ENCODE data around the gene CLCN5. TPM values are rescaled to one million over a fixed set of nuclear protein-coding genes. Genes with fewer than 3 reads are reported as not detected.

CLCN5 gene
- total RNA-seq, 5 donors from 2014 or later (not counting 1 experiment from before 2014, with no cell fraction given): 1.4 to 2.3 (median 2.2) TPM

GRCh38 chrX:50067435-50068284, 145.3 kb downstream of the CLCN5 start:
- Histone ChIP-seq H3K27me3 (replicated peaks in 1 of 2; ENCODE audit: control insufficient read depth in 2 of 2, extremely low read depth in 1 of 2, insufficient read depth in 2 of 2, low read length in 1 of 2) (no peaks in the 10 kb centered on the region), H3K4me3 (ENCODE audit: control insufficient read depth in 1 of 2, extremely low read depth in 1 of 2, low read length in 1 of 2) (no peak overlapping the region), H3K27ac (ENCODE audit: low read length) (no peak overlapping the region), H3K4me1 (ENCODE audit: control insufficient read depth in 1 of 2, extremely low read depth in 1 of 2, insufficient read depth in 2 of 2, low read length in 2 of 2) (no peaks in the 10 kb centered on the region), H3K36me3 (ENCODE audit: control insufficient read depth in 2 of 2, extremely low read depth in 1 of 2, insufficient read depth in 1 of 2, low read length in 1 of 2) (no peaks in the 10 kb centered on the region), H3K9me3 (no peaks in the 10 kb centered on the region)
- ChIA-PET CTCF (interaction anchor here in 1 of 2 donors (0.6 kb wide), 1 partner anchor 300 kb away, joined by 5 read pairs; no protein-coding TSS in a partner anchor), POLR2A (no interaction called here)
- no peaks in the 10 kb centered on the region for H3K27me3 Mint-ChIP-seq
- 100% methylated on average over 1 of the region's 9 CpGs for WGBS (ENCODE audit: insufficient coverage)
- no peak overlapping the region for H3K4me3 Mint-ChIP-seq
- DNase-seq (no peak), ATAC-seq (replicated peaks in 1 of 4) (no peak)
- H3K4me1 Mint-ChIP-seq: no peaks in the 10 kb centered on the region
- H3K36me3 Mint-ChIP-seq: peaks cover 2% of the 10 kb centered on the region
- no peaks in the 10 kb centered on the region for H3K9me3 Mint-ChIP-seq
- no peak overlapping the region for H3K27ac Mint-ChIP-seq

- H3K9me3 ChIP-seq: no peaks in the 10 kb centered on the region
- WGBS (ENCODE audit: insufficient coverage): no CpG with 5 or more reads among the region's 2 CpGs
- H3K36me3 ChIP-seq (ENCODE audit: control insufficient read depth in 2 of 2, extremely low read depth in 1 of 2, insufficient read depth in 1 of 2, low read length in 1 of 2): no peaks in the 10 kb centered on the region
- peaks cover 2% of the 10 kb centered on the region for H3K36me3 Mint-ChIP-seq
- H3K4me3 Mint-ChIP-seq: no peak overlapping the region
- no peaks in the 10 kb centered on the region for H3K9me3 Mint-ChIP-seq
- DNase-seq (no peak), ATAC-seq (replicated peaks in 1 of 4) (no peak)
- POLR2A ChIA-PET: no interaction called here
- no peaks in the 10 kb centered on the region for H3K27me3 Mint-ChIP-seq
- no peak overlapping the region for H3K4me3 ChIP-seq (ENCODE audit: control insufficient read depth in 1 of 2, extremely low read depth in 1 of 2, low read length in 1 of 2)
- no peak overlapping the region for H3K27ac ChIP-seq (ENCODE audit: low read length)
- H3K27me3 ChIP-seq (replicated peaks in 1 of 2; ENCODE audit: control insufficient read depth in 2 of 2, extremely low read depth in 1 of 2, insufficient read depth in 2 of 2, low read length in 1 of 2): no peaks in the 10 kb centered on the region
- CTCF ChIA-PET: interaction anchor here in 1 of 2 donors (0.6 kb wide), 1 partner anchor 300 kb away, joined by 5 read pairs; no protein-coding TSS in a partner anchor
- no peaks in the 10 kb centered on the region for H3K4me1 Mint-ChIP-seq
- no peak overlapping the region for H3K27ac Mint-ChIP-seq
- H3K4me1 ChIP-seq (ENCODE audit: control insufficient read depth in 1 of 2, extremely low read depth in 1 of 2, insufficient read depth in 2 of 2, low read length in 2 of 2): no peaks in the 10 kb centered on the region
Measured at GRCh38 chrX:50068285-50068563, 145.8 kb downstream of the CLCN5 start.

- no peaks in the 10 kb centered on the region for H3K4me1 Mint-ChIP-seq
- ChIA-PET CTCF (no interaction called here), POLR2A (no interaction called here)
- no peaks in the 10 kb centered on the region for H3K4me1 ChIP-seq (ENCODE audit: control insufficient read depth in 1 of 2, extremely low read depth in 1 of 2, insufficient read depth in 2 of 2, low read length in 2 of 2)
- no peaks in the 10 kb centered on the region for H3K36me3 ChIP-seq (ENCODE audit: control insufficient read depth in 2 of 2, extremely low read depth in 1 of 2, insufficient read depth in 1 of 2, low read length in 1 of 2)
- H3K36me3 Mint-ChIP-seq: peaks cover 2% of the 10 kb centered on the region
- no peak for DNase-seq
- no peaks in the 10 kb centered on the region for H3K27me3 ChIP-seq (replicated peaks in 1 of 2; ENCODE audit: control insufficient read depth in 2 of 2, extremely low read depth in 1 of 2, insufficient read depth in 2 of 2, low read length in 1 of 2)
- no peaks in the 10 kb centered on the region for H3K9me3 Mint-ChIP-seq
- no peak for ATAC-seq (replicated peaks in 1 of 4)
- H3K27ac ChIP-seq (ENCODE audit: low read length): no peak overlapping the region
- WGBS (ENCODE audit: insufficient coverage): no CpG with 5 or more reads among the region's 2 CpGs
- no peak overlapping the region for H3K4me3 ChIP-seq (ENCODE audit: control insufficient read depth in 1 of 2, extremely low read depth in 1 of 2, low read length in 1 of 2)
- no peak overlapping the region for H3K4me3 Mint-ChIP-seq
- H3K27ac Mint-ChIP-seq: no peak overlapping the region
- H3K9me3 ChIP-seq: no peaks in the 10 kb centered on the region
- no peaks in the 10 kb centered on the region for H3K27me3 Mint-ChIP-seq
Measured at GRCh38 chrX:50068893-50069292, 146.5 kb downstream of the CLCN5 start.

- Histone ChIP-seq H3K36me3 (ENCODE audit: control insufficient read depth in 2 of 2, extremely low read depth in 1 of 2, insufficient read depth in 1 of 2, low read length in 1 of 2) (no peaks in the 10 kb centered on the region), H3K27ac (ENCODE audit: low read length) (no peak overlapping the region), H3K27me3 (replicated peaks in 1 of 2; ENCODE audit: control insufficient read depth in 2 of 2, extremely low read depth in 1 of 2, insufficient read depth in 2 of 2, low read length in 1 of 2) (no peaks in the 10 kb centered on the region), H3K9me3 (no peaks in the 10 kb centered on the region), H3K4me1 (ENCODE audit: control insufficient read depth in 1 of 2, extremely low read depth in 1 of 2, insufficient read depth in 2 of 2, low read length in 2 of 2) (no peaks in the 10 kb centered on the region), H3K4me3 (ENCODE audit: control insufficient read depth in 1 of 2, extremely low read depth in 1 of 2, low read length in 1 of 2) (no peak overlapping the region)
- Mint-ChIP-seq H3K9me3 (no peaks in the 10 kb centered on the region), H3K27me3 (peaks cover 0 to 10% of the 10 kb centered on the region in 2 donors), H3K4me1 (no peaks in the 10 kb centered on the region), H3K27ac (no peak overlapping the region), H3K4me3 (no peak overlapping the region), H3K36me3 (peaks cover 8% of the 10 kb centered on the region)
- 100% methylated on average over 1 of the region's 1 CpG for WGBS (ENCODE audit: insufficient coverage)
- CTCF ChIA-PET: no interaction called here
- DNase-seq (no peak), ATAC-seq (replicated peaks in 1 of 4) (no peak)
- POLR2A ChIA-PET: no interaction called here
Measured at GRCh38 chrX:50071494-50071893, 149.1 kb downstream of the CLCN5 start.

GRCh38 chrX:50072110-50072509, 149.7 kb downstream of the CLCN5 start:
- peaks cover 11% of the 10 kb centered on the region for H3K36me3 Mint-ChIP-seq
- no peaks in the 10 kb centered on the region for H3K9me3 Mint-ChIP-seq
- no peak overlapping the region for H3K27ac Mint-ChIP-seq
- H3K27me3 Mint-ChIP-seq: peaks cover 0 to 10% of the 10 kb centered on the region in 2 donors
- ChIA-PET POLR2A (no interaction called here), CTCF (no interaction called here)
- ATAC-seq (replicated peaks in 1 of 4): no peak
- H3K36me3 ChIP-seq (ENCODE audit: control insufficient read depth in 2 of 2, extremely low read depth in 1 of 2, insufficient read depth in 1 of 2, low read length in 1 of 2): no peaks in the 10 kb centered on the region
- H3K4me3 Mint-ChIP-seq: no peak overlapping the region
- H3K9me3 ChIP-seq: no peaks in the 10 kb centered on the region
- no peaks in the 10 kb centered on the region for H3K4me1 Mint-ChIP-seq
- H3K4me1 ChIP-seq (ENCODE audit: control insufficient read depth in 1 of 2, extremely low read depth in 1 of 2, insufficient read depth in 2 of 2, low read length in 2 of 2): no peaks in the 10 kb centered on the region
- no CpG with 5 or more reads among the region's 1 CpG for whole genome bisulfite sequencing (ENCODE audit: insufficient coverage)
- DNase-seq: no peak
- no peak overlapping the region for H3K4me3 ChIP-seq (ENCODE audit: control insufficient read depth in 1 of 2, extremely low read depth in 1 of 2, low read length in 1 of 2)
- H3K27me3 ChIP-seq (replicated peaks in 1 of 2; ENCODE audit: control insufficient read depth in 2 of 2, extremely low read depth in 1 of 2, insufficient read depth in 2 of 2, low read length in 1 of 2): no peaks in the 10 kb centered on the region
- H3K27ac ChIP-seq (ENCODE audit: low read length): no peak overlapping the region

- ATAC-seq (replicated peaks in 1 of 4) (no peak), DNase-seq (no peak)
- Histone ChIP-seq H3K4me1 (ENCODE audit: control insufficient read depth in 1 of 2, extremely low read depth in 1 of 2, insufficient read depth in 2 of 2, low read length in 2 of 2) (no peaks in the 10 kb centered on the region), H3K9me3 (no peaks in the 10 kb centered on the region), H3K36me3 (ENCODE audit: control insufficient read depth in 2 of 2, extremely low read depth in 1 of 2, insufficient read depth in 1 of 2, low read length in 1 of 2) (no peaks in the 10 kb centered on the region), H3K27ac (ENCODE audit: low read length) (no peak overlapping the region), H3K4me3 (ENCODE audit: control insufficient read depth in 1 of 2, extremely low read depth in 1 of 2, low read length in 1 of 2) (no peak overlapping the region), H3K27me3 (replicated peaks in 1 of 2; ENCODE audit: control insufficient read depth in 2 of 2, extremely low read depth in 1 of 2, insufficient read depth in 2 of 2, low read length in 1 of 2) (no peaks in the 10 kb centered on the region)
- Mint-ChIP-seq H3K36me3 (peaks cover 11% of the 10 kb centered on the region), H3K4me3 (no peak overlapping the region), H3K27ac (no peak overlapping the region), H3K27me3 (peaks cover 0 to 10% of the 10 kb centered on the region in 2 donors), H3K4me1 (no peaks in the 10 kb centered on the region), H3K9me3 (no peaks in the 10 kb centered on the region)
- ChIA-PET CTCF (no interaction called here), POLR2A (no interaction called here)
- WGBS (ENCODE audit: insufficient coverage): no CpG with 5 or more reads among the region's 2 CpGs
Measured at GRCh38 chrX:50073601-50074000, 151.2 kb downstream of the CLCN5 start.
